ENCODE results near the gene BCAR3.

BCAR3 gene

DNA sequence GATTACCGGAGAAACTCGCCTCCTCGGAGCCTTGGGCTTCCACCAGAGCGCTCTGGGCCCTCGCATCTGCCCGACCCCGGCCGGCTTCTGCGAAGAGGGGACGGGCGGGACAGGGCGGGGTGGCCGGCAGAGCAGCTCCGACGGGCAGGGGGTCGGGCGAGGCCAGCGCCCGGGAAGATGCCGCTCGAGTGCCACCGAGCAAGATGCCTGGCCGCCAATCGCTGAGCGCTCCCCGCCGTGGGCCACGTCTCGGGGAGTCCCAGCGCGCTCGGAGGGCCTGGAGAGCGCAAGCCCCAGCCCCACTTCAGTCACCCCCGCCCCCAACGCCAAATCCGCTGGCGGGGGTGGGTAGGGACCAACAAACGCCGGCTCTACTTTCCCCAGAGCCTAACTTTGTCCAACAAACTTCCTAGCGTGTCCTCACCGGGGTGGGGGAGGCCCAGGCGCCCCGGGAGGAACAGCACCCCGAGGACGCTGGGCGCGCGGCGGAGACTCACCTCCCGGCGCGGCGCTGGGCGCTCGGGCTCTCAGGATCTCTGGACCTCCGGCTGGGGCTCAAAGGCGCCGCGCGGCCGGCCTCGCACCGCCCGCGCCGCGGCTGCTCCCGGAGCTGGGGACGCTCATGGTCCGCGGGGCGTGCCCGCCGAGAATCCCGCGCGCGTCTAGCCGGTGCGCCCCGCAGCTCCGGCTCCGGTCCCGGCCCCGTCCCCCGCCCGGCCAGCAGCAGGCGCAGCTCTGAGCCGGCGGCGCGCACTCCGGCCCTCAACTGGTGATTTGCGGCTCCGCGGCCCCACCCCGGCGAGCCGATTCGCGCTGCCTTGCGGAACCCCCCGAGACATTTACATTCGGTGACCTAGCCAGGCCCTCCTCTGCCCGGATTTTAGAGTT lies at the start of gene BCAR3:
Gene BCAR3 (minus strand): TSS at position 737 of the 888 bp plus-strand sequence. CDS start 6,907 bp downstream, outside the sequence.
- DNase-seq (ENCODE audit: low read depth): no peak

DNA sequence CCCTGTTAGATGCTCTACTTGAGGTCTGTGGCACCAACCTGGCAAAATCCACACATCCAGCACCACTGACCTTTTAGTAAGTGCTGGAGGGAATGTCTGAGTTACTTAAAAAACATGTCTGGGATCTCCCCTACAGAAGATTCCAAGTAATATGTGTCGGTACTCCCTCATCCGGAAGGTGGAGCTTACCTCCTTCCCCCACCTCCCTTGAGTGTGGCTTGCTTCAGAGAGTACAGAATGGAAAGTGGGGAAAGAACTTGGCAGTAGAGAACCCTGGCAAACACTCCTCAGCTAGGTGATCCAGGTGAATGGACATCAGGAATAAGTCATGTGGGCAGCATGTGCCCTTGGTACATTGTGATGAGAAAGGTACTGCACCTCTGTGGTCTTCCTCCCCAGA lies 49.0 kb upstream of the BCAR3 start:
- no peak for DNase-seq (ENCODE audit: low read depth)

DNA sequence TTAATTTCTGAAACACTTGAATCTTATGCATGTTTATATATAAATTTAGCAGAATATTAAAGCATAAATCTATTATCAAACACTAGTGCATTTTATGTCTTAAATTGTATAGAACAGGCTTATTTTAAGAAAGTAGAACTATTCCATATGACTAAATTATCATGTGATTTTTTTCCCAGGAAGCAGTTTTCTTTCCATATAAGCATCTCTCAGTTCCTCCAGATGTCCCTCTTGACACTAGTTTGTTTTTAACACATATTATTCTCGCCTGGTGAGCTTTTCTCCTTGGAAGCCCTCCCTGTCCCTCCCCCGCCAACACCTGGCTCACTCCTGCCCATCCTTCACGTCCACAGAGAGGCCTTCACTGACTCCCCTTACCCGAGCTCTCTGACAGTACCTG lies 48.3 kb upstream of the BCAR3 start:
- no peak for DNase-seq (ENCODE audit: low read depth)

DNA sequence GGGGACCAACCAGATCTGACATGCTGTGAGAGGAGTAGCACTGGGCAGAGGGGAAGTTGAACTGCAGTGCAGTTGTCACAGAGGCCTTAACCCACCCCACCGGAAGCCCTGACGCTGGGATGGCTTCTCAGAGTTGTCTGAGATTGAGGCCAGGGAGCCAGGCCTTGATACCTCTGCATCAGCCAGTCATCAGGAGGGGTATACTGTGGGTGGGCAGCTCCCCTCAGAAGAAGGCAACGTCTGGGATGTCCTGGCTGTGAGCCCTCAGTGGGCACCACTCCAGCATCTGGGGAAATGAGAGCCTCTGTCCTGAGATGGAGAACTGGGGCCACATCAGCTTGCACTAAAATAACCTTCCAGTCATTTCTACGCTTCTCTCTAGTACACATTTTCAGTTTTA lies 47.9 kb upstream of the BCAR3 start:
- no peak for DNase-seq (ENCODE audit: low read depth)

DNA sequence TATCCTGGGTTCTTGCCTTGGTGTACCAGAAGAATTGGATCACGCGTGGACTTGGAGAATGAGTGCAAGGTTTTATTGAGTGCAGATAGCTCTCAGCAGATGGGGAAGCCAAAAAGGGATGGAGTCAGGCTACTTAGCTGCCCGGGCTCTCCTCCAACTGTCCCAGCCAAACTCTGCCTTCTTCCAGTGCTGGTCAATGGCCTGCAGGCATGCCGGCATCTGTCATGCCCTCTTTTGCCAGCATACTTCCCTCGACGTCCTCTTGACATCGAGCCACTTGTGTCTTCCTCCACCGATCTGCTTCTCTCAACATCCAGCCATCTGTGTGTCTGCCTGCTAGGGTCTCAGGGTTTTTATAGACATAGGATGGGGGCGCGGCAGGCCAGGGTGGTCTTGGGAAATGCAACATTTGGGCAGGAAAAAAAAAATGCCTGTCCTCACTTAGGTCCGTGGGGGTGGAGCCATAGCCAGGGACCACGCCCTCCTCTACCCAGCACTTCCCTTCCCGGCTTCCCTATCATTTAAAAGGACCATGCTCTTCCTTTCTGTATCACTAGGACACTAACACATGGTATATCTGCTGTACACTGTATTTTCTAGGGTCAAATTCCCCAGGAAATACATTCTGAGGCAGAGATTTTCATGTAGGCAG lies 47.0 kb upstream of the BCAR3 start:
- DNase-seq (ENCODE audit: low read depth): no peak

DNA sequence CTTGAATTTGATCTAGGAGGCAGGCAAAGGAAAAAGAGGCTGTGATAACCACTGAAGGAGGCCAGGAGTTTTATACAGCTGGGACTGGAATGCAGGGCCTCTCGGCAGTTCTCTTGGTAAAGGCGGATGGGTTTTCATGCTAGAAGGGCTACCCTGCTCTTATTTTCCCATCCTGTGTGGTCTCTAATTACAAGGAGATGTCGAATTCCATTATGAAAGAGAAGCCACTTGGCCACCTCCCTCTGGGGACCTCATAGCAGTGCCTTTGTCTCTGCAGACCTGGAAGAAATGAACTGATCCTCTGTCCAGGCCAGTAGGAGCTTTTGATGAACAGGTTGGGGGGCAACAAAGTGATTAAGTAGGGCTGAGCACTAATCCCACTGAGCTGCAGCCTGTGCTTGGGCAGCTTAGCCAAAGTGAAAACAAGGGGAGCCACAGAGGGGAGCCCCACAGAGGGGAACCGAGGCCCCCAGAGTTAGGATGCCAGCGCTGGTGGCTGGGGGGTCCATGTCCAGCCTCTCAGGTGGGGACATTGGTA lies 42.2 kb upstream of the BCAR3 start:
- no peak for DNase-seq (ENCODE audit: low read depth)

DNA sequence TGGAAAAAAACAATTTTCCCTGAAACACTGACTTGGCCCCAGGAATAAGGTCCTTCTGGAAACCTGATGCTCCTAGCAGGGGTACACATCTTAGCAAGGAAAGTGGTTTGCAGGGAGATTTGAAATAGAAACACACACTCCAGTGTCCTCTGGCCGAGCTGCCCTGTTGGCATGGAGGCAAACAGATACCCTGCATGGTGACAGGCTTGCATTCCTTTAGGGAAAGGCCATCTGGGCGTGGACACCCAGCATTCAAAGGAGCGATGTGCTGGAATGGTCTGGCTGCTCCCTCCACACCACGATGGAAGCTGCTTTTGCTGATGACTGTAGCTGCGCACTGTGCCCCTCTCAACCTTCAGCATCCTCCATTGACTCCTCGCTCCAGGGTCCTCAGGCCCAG lies 41.5 kb upstream of the BCAR3 start:
- DNase-seq (ENCODE audit: low read depth): no peak

DNA sequence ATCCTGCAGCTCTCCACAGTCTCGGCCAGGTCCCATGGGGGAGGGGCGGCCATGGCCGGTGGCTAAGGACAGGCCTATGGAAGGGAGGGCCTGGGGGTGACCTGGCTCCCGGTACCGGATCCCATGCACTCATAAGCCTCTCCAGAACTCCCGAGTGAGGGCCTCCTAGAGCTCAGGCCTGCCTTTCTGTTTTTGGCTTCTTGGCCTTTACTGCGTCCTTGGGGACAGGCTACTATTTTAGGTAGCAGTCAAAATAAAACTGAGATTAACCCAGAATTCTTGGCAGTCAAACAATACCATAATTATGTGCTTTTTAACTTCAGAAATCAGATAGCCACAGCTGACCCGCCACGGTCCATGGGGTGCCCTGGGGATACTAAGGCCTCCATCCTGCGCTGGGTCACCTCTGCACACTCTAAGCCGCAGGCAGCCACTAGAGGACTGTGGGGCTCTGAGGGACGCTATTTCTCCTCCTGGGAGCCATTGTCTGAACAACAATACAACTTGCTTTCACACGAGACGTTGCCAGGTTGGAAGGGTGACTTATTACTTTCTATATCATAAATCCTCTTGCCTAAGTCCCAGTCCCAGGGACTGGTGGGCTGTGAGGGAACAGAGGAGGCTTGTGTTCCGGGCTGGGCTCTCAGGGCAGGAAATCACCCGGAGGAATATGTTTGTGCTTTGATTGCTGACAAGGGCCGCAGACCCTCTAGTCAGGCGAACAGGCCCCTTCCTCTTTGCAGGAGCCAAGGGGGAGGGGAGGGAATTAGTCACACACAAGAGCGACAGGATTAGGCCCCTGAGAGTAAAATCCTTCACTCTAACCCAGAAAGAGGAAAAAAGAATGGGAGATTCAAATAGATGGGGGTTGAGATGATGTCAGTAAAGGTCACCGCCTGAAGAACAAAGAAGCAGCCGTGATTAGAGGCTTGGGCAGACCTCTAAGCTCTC lies 40.7 kb upstream of the BCAR3 start:
- no peak for DNase-seq (ENCODE audit: low read depth)

DNA sequence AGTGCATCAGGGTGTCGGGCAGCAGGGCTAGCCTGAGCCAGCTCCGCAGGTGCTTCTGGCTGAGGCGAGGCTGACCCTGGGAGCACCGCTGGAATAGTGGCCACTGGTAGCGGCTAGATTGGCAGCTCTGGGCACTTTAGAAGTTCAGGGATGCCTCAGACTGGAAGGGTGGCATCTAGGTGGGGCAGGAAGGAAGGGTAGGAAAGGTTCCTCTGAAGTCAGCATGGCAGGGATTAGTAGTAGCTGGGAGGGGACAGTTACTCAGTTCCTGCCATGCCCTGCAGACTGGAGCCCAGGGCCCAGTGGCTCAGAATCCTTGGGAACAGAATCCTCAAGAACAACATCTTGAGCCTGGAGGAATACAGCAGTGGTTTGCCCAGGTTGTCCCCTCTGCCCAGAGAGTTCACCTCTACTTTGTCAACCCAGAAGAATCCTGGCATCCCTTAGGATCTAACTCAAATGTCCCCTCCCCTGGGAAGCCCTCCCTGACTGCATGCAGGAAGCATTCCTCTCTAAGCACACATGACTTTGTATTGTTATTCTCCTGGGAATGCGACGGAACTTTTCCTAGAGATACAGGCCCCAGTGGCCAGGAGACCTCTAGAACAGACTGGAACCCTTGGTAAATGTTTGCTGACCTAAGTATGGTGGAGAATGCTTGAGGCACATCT lies 39.5 kb upstream of the BCAR3 start:
- no peak for DNase-seq (ENCODE audit: low read depth)

DNA sequence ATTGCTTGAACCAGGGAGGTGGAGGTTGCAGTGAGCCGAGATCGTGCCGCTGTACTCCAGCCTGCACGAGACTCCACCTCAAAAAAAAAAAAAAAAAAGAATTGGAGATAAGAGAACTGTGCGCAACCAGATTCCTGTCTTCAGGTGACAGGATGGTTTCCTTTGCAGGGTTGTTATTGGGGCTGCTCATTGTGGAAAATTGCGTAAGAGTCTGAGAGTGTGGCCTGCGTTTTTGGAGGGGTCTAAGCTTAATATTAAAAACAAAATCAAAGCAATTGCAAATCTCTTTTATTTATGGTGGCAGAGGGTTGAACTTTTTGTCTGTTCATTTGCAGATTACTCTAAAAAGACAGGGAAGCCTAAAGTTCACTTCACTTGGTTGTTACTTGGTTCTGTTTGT lies 36.0 kb upstream of the BCAR3 start:
- DNase-seq (ENCODE audit: low read depth): no peak

DNA sequence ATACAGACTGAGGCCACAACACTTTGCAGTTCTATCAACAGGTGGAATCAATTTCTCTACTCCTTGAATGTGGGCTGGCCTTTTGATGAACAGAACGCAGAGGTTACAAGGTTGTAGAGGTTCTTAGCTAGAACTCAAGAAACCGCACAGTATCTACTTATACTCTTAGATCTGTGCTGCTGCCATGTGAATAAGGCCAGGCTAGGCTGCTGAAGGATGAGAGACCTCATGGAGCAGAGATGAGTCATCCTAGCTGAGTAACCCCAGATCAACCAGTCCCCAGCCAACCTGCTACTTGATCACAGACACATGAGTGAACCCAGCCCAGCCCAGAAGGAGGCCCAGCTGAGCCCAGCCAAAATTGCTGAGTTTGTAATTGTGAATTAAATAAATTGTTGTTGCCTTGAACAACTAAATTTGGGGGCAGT lies 35.3 kb upstream of the BCAR3 start:
- DNase-seq (ENCODE audit: low read depth): no peak

DNA sequence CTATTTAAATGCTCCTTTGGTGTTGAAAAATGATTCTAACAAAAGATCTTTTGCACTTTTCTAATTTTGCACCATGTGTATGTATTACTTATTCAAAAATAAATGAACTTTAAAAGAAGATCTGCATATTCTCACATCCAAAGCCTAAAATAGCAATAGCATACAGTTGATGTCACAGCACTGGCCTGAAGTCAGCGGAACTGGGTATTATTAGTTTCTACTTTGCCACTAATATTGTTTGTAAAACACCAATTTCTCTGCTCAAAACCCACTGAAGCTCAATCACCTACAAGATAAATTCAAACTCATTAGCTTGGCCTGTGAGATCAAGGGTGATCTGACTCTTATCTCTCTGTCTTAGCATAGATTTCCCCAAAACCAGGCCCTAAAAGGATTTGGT lies 34.5 kb upstream of the BCAR3 start:
- no peak for DNase-seq (ENCODE audit: low read depth)

DNA sequence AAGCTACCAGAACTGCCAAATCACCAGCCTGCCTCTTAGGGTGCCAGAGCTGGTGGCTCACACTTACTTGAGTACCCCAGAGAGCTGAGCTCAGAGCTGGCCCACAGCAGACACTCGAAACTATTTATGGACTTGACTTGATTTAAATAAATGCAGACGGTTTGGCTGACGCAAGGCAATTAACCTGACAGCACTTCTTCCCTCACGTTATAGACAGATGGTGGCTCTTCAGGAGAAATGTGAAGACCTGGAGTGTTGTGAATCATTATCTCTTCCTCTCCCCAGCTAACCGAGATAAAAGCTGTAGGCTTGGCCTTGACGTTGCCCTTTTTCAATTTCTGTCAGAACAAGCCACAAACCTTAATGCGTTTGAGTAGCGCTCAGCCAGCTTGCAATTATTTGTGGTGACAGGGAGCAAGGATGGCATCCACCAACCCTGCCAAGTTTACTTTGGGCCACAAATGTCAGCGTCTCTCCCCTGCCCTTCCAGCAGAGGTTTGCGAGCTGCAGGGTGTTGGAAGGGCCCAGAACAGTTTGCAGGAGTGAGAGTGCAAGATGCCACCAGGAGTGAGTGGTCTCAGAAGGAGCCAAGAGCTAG lies 34.0 kb upstream of the BCAR3 start:
- no peak for DNase-seq (ENCODE audit: low read depth)

DNA sequence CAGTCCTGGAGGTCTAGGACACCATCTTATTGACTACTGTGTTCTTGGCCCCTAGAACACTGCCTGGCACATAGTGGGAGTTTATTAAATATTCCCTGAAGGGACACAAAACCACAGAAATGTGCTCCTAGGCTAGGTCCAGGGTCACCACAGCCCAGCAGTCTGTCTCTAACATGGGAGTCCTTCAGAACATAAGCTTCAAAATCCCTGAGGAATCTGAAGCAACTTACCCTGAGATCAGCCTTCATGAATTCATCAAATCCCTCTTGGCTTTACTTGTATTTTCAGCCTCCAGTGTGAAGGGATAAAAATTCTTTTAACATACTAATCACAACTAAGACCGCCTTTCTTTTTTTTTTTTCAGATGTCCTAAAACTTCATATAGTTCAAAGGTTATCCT lies 32.7 kb upstream of the BCAR3 start:
- no peak for DNase-seq (ENCODE audit: low read depth)

DNA sequence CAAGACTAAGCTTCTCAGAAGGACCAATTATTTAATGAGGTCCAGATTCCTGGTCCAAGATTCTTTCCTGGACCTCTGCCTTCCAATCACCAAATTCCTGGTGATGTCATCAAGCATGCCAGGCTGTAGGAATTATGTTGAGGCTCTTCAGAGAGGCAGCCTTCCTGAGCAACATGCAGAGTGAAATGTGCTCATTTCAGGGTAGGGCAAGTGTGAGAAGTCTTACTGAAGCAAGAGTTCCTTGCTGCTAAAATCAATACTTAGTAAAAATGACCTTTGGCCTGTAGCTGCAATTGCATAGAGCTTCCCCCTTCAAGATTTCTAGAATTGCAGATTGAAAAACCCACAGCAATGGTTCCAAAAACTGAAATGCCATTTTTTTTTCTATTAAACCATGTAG lies 31.7 kb upstream of the BCAR3 start:
- DNase-seq (ENCODE audit: low read depth): no peak

DNA sequence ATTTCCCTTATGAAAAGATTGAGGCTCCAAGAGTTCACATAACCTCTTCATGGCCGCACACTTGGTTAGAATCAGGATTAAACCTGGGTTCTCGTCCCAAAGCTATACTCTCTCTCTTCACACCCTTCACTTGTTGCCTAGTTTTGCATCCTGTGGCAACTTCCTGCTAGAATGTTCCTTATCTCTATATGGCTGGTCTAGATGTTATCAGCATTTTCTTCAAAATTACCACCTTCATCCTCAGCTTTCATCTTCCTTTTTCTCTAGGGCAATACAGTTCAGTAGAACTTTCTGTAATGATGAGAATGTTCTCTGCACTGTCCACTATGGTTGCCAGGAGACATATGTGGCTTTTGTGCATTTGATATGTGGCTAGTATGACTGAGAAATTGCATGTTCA lies 31.1 kb upstream of the BCAR3 start:
- DNase-seq (ENCODE audit: low read depth): no peak

DNA sequence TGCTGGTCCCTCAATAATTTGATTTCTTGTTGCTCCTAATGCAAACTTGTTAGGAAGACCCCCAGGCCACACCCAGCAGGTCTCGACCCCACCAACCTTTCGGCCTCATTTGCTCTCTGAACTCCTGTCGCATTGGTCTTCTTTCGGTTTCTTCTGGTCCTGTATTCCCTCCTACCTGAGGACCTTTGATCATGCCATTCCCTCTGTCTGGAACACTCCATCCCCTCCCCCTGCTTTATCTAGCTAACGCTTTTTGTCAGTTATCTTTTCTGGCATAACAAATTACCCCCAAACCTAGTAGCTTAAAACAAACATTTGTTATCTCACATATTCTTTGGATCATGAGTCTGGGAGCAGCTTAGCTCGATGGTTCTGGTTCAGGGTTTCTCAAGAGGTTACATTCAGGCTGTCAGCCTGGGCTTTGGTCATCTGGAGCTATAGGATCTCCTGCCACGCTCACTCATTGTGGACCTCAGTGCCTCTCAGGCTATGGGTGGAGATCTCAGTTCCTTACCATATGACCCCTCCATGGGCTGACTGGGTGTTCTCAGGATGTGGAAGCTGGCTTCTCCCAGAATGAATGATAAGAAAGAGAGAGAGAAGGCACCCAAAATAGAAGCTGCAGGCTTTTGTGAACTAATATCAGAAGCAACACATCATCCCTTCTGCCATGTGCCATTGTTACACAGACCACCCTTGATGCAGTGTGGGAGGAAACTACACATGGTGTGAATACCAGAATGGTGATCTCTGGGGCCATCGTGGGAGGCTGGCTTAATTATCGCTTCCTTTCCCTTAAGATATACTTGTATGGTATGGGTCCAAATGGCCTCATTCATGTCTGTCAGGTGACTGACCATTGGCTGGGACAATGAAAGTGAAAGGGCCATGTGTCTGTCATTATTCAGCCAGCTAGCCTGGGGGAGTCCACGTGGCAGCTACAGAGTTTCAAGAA lies 29.1 kb upstream of the BCAR3 start:
- no peak for DNase-seq (ENCODE audit: low read depth)

DNA sequence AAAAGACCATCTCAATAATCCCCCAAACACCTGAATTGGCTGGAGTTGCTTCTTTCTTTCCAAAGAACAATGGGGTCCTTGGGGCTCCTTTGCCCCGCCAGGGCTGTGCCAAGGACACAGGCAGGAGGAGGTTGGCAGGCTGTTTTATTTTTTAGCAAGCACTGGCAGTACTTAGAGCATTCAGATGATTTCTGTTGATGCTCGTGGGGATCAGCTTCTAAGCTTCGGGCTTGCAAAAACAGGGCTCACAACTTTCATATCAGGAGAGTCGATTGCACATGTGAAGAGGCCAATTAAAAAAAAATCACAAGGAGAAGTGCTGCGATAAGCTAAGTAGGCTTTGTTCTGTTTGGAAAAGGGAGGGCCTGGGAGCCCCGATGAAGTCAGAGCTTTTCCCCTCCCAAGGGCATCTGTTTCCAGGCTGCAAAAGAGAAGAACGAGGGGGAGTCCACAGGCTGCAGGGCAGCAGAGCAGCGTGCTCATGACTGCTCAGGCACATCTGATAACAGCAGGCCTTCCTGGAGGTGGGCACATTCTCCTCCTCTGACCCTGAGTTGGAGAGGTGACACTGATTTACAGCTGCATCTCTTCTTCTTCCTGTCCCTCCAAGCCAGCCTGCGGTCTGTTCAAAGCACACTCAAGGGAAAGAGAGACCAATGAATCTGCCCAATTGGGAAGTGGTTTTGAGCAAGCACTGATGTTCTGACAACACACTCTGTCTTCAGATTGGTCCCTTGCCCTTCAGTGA lies 27.3 kb upstream of the BCAR3 start:
- no peak for DNase-seq (ENCODE audit: low read depth)

DNA sequence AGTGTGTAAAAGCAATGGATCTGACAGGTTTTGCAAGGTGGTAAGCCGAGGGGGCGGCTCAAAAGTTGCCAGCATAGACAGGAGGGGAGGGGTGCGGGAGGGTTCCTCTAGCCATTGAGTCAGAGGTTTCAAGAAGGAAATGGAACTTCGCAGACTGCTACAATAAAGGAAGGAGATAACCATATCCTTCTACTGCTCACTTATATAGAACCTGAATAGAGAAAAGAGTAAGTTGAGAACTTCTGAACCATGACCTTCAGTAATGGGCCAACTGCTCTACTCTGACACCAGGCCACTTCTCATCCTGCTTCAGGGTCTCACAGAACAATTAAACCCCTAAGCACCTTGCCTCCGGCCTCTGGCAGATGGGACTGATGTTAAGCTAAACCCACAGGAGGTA lies 26.3 kb upstream of the BCAR3 start:
- no peak for DNase-seq (ENCODE audit: low read depth)
